ENCODE measurements around the gene RAB6D.
"Not testable (repeated sequence)": the region's sequence is repeated elsewhere in the genome, so short reads cannot be mapped to it uniquely, and the experiment has no call there.

The RAB6D gene

DNA sequence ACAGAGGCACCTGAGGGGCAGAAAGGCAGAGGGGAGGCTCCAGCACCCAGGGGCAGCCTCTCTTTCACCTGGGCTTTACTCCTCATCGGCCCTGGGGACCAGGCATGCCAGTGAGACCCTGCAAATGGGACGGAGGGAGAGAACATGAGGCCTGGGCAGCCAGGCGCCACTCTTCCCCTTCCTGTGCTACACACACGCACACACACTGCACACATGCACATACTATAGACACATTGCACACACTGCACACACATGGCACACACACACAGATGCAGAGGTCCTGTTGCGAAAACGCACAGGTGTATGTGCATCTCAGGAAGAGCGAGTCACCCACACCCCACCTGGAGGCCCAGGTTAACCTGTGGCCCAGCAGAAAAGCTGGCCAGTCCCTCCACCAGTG, 3.4 kb upstream of the RAB6D start:
- no peak overlapping the region for H2BK5ac ChIP-seq (ENCODE audit: low read length)
- no peaks in the 10 kb centered on the region for H3K4me1 ChIP-seq (ENCODE audit: control insufficient read depth in 2 of 2, insufficient read depth in 1 of 2, low read depth in 1 of 2, low read length in 2 of 2)
- H3K9ac ChIP-seq (ENCODE audit: low read depth, low read length, poor library complexity), result no peak overlapping the region
- H3K9me3 ChIP-seq (replicated peaks in 1 of 2; ENCODE audit: control insufficient read depth in 2 of 2, insufficient read depth in 1 of 2, low read depth in 1 of 2, low read length in 2 of 2), result no peaks in the 10 kb centered on the region
- peaks cover 0 to 34% (median 6%) of the 10 kb centered on the region in 3 experiments for H3K27me3 ChIP-seq (ENCODE audit: control insufficient read depth in 3 of 3, insufficient read depth in 3 of 3, low read depth in 1 of 3, low read length in 3 of 3)
- H2BK120ac ChIP-seq (ENCODE audit: low read depth, low read length), result no peak overlapping the region
- no peak overlapping the region for H4K8ac ChIP-seq (ENCODE audit: low read depth, low read length)
- no peak overlapping the region for H3K27ac ChIP-seq (replicated peaks; ENCODE audit: low read length)
- no peak overlapping the region for H2AK5ac ChIP-seq (ENCODE audit: low read depth, low read length)
- H3K4me2 ChIP-seq (ENCODE audit: insufficient read depth, low read length, poor library complexity, severe bottlenecking), result no peak overlapping the region
- peak overlapping the region in 1 of 2 donors; percentile 36 for H3K4me3 ChIP-seq (ENCODE audit: low read length in 2 of 2)
- no peak overlapping the region for H4K91ac ChIP-seq (ENCODE audit: low read depth, low read length, poor library complexity)
- no peak overlapping the region for H2BK15ac ChIP-seq (ENCODE audit: low read length)
- no peak overlapping the region for H2BK12ac ChIP-seq (ENCODE audit: low read length)
- H3K4ac ChIP-seq (ENCODE audit: low read length), result no peak overlapping the region
- H3K14ac ChIP-seq (ENCODE audit: low read length), result peak overlapping the region; percentile 38
- H3K23ac ChIP-seq (ENCODE audit: low read depth, low read length, poor library complexity), result no peak overlapping the region
- no CpG with 5 or more reads among the region's 7 CpGs for WGBS, 2 donors (ENCODE audit: extremely low coverage in 2 of 2, insufficient read length in 2 of 2, insufficient replicate concordance in 1 of 2)
- DNase-seq (ENCODE audit: low spot score), result no peak
- no peak overlapping the region for H2AFZ ChIP-seq (ENCODE audit: low read length)
- H3K36me3 ChIP-seq (replicated peaks in 1 of 2; ENCODE audit: control insufficient read depth in 2 of 2, insufficient read depth in 2 of 2, low read length in 2 of 2), result no peaks in the 10 kb centered on the region
- no peak overlapping the region for H3K18ac ChIP-seq (ENCODE audit: low read length)
- peaks cover 2% of the 10 kb centered on the region for H3K79me1 ChIP-seq (ENCODE audit: low read depth, low read length)

DNA sequence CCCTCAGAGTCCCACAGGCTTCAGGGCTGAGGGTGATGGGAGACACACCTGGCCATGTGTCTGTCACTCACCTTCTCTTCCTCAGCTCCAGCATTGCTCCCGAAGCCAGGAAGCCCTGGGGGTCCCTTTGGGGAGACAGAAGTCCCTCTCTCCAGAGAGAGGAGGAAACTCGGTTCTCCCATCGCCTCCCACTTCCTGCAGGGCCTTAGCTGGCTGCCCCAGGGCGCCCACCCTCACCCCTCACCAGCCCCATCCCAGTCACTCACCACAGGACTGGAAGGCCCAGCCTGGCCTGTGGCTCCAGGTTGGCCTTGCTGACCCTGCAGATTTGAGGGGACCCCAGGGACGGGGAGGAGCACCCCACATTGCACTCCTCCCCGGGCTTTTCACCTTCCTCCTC, 2.7 kb upstream of the RAB6D start:
- H4K8ac ChIP-seq (ENCODE audit: low read depth, low read length), result no peak overlapping the region
- H3K36me3 ChIP-seq (replicated peaks in 1 of 2; ENCODE audit: control insufficient read depth in 2 of 2, insufficient read depth in 2 of 2, low read length in 2 of 2), result no peaks in the 10 kb centered on the region
- H3K9ac ChIP-seq (ENCODE audit: low read depth, low read length, poor library complexity), result no peak overlapping the region
- H2BK5ac ChIP-seq (ENCODE audit: low read length), result no peak overlapping the region
- no peak overlapping the region for H3K4me3 ChIP-seq (ENCODE audit: low read length in 2 of 2)
- H3K4ac ChIP-seq (ENCODE audit: low read length), result no peak overlapping the region
- peak overlapping the region; percentile 70 for H2AK5ac ChIP-seq (ENCODE audit: low read depth, low read length)
- WGBS, 2 donors (ENCODE audit: extremely low coverage in 2 of 2, insufficient read length in 2 of 2, insufficient replicate concordance in 1 of 2), result no CpG with 5 or more reads among the region's 6 CpGs
- no peak overlapping the region for H3K4me2 ChIP-seq (ENCODE audit: insufficient read depth, low read length, poor library complexity, severe bottlenecking)
- peaks cover 0 to 40% (median 6%) of the 10 kb centered on the region in 3 experiments for H3K27me3 ChIP-seq (ENCODE audit: control insufficient read depth in 3 of 3, insufficient read depth in 3 of 3, low read depth in 1 of 3, low read length in 3 of 3)
- no peak overlapping the region for H2BK120ac ChIP-seq (ENCODE audit: low read depth, low read length)
- H3K18ac ChIP-seq (ENCODE audit: low read length), result no peak overlapping the region
- no peak overlapping the region for H3K23ac ChIP-seq (ENCODE audit: low read depth, low read length, poor library complexity)
- no peak overlapping the region for H2BK12ac ChIP-seq (ENCODE audit: low read length)
- no peak overlapping the region for H3K27ac ChIP-seq (replicated peaks; ENCODE audit: low read length)
- no peak overlapping the region for H2AFZ ChIP-seq (ENCODE audit: low read length)
- no peaks in the 10 kb centered on the region for H3K9me3 ChIP-seq (replicated peaks in 1 of 2; ENCODE audit: control insufficient read depth in 2 of 2, insufficient read depth in 1 of 2, low read depth in 1 of 2, low read length in 2 of 2)
- no peak for DNase-seq (ENCODE audit: low spot score)
- H4K91ac ChIP-seq (ENCODE audit: low read depth, low read length, poor library complexity), result no peak overlapping the region
- H3K4me1 ChIP-seq (ENCODE audit: control insufficient read depth in 2 of 2, insufficient read depth in 1 of 2, low read depth in 1 of 2, low read length in 2 of 2), result no peaks in the 10 kb centered on the region
- H2BK15ac ChIP-seq (ENCODE audit: low read length), result no peak overlapping the region
- peak overlapping the region; percentile 71 for H3K14ac ChIP-seq (ENCODE audit: low read length)
- peaks cover 2% of the 10 kb centered on the region for H3K79me1 ChIP-seq (ENCODE audit: low read depth, low read length)

DNA sequence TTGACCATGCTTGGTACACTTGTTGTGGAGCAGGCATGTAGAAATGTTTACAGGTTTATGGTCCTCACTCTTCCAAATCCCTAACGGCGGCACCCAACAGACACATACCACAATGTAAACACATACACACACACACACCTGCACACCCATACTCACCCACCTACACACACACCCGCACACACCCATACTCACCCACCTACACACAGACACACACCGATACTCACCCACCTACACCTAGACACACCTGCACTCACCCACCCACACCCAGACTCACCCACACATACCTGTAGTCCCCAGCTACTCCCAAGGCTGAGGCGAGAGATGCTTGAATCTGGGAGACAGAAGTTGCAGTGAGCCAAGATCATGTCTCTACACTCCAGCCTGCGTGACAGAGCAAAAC, 1.5 kb upstream of the RAB6D start:
- no peaks in the 10 kb centered on the region for H3K9me3 ChIP-seq (replicated peaks in 1 of 2; ENCODE audit: control insufficient read depth in 2 of 2, insufficient read depth in 1 of 2, low read depth in 1 of 2, low read length in 2 of 2)
- peaks cover 0 to 46% (median 6%) of the 10 kb centered on the region in 3 experiments for H3K27me3 ChIP-seq (ENCODE audit: control insufficient read depth in 3 of 3, insufficient read depth in 3 of 3, low read depth in 1 of 3, low read length in 3 of 3)
- H2AK5ac ChIP-seq (ENCODE audit: low read depth, low read length), result no peak overlapping the region
- H2BK120ac ChIP-seq (ENCODE audit: low read depth, low read length), result no peak overlapping the region
- H2BK5ac ChIP-seq (ENCODE audit: low read length), result no peak overlapping the region
- no peak overlapping the region for H4K8ac ChIP-seq (ENCODE audit: low read depth, low read length)
- no peaks in the 10 kb centered on the region for H3K36me3 ChIP-seq (replicated peaks in 1 of 2; ENCODE audit: control insufficient read depth in 2 of 2, insufficient read depth in 2 of 2, low read length in 2 of 2)
- H2BK12ac ChIP-seq (ENCODE audit: low read length), result no peak overlapping the region
- no peak overlapping the region for H3K4me2 ChIP-seq (ENCODE audit: insufficient read depth, low read length, poor library complexity, severe bottlenecking)
- peak overlapping the region in 1 of 2 donors; percentile 14 for H3K4me3 ChIP-seq (ENCODE audit: low read length in 2 of 2)
- no peak overlapping the region for H3K18ac ChIP-seq (ENCODE audit: low read length)
- H3K4me1 ChIP-seq (ENCODE audit: control insufficient read depth in 2 of 2, insufficient read depth in 1 of 2, low read depth in 1 of 2, low read length in 2 of 2), result no peaks in the 10 kb centered on the region
- DNase-seq (ENCODE audit: low spot score), result no peak
- peaks cover 2% of the 10 kb centered on the region for H3K79me1 ChIP-seq (ENCODE audit: low read depth, low read length)
- no peak overlapping the region for H3K23ac ChIP-seq (ENCODE audit: low read depth, low read length, poor library complexity)
- WGBS, 2 donors (ENCODE audit: extremely low coverage in 2 of 2, insufficient read length in 2 of 2, insufficient replicate concordance in 1 of 2), result 100% methylated on average over 2 of the region's 6 CpGs; no CpG with 5 or more reads in 1 of the 2 donors
- no peak overlapping the region for H2AFZ ChIP-seq (ENCODE audit: low read length)
- no peak overlapping the region for H3K27ac ChIP-seq (replicated peaks; ENCODE audit: low read length)
- no peak overlapping the region for H2BK15ac ChIP-seq (ENCODE audit: low read length)
- H3K4ac ChIP-seq (ENCODE audit: low read length), result no peak overlapping the region
- H4K91ac ChIP-seq (ENCODE audit: low read depth, low read length, poor library complexity), result no peak overlapping the region
- H3K9ac ChIP-seq (ENCODE audit: low read depth, low read length, poor library complexity), result no peak overlapping the region
- no peak overlapping the region for H3K14ac ChIP-seq (ENCODE audit: low read length)

DNA sequence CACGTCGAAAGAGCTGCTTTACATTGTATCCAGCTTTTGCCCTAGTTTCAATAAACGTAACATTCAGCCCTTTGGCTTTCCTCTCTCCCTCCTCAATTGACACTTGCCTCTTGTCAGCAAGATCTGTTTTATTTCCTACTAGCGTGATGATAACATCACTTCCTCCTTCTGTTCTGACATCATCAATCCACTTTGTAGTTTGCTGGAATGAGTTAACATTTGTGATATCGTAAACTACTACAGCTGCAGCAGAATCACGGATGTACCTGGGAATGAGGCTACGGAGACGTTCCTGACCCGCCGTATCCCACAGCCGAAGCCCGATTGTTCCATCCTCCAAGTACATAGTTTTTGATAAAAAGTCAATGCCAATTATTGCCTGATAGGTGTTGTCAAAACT, 755 bp downstream of the RAB6D start:
- DNase-seq (ENCODE audit: low spot score); H4K8ac ChIP-seq (ENCODE audit: low read depth, low read length); H3K23ac ChIP-seq (ENCODE audit: low read depth, low read length, poor library complexity); H4K91ac ChIP-seq (ENCODE audit: low read depth, low read length, poor library complexity); H2BK15ac ChIP-seq (ENCODE audit: low read length); H3K9me3 ChIP-seq (replicated peaks in 1 of 2; ENCODE audit: control insufficient read depth in 2 of 2, insufficient read depth in 1 of 2, low read depth in 1 of 2, low read length in 2 of 2); H2AK5ac ChIP-seq (ENCODE audit: low read depth, low read length); H3K27ac ChIP-seq (replicated peaks; ENCODE audit: low read length); H2BK5ac ChIP-seq (ENCODE audit: low read length); H3K9ac ChIP-seq (ENCODE audit: low read depth, low read length, poor library complexity); H3K4me1 ChIP-seq (ENCODE audit: control insufficient read depth in 2 of 2, insufficient read depth in 1 of 2, low read depth in 1 of 2, low read length in 2 of 2); H3K4me2 ChIP-seq (ENCODE audit: insufficient read depth, low read length, poor library complexity, severe bottlenecking); H3K4me3 ChIP-seq (ENCODE audit: low read length in 2 of 2); H3K4ac ChIP-seq (ENCODE audit: low read length); H3K18ac ChIP-seq (ENCODE audit: low read length); H2AFZ ChIP-seq (ENCODE audit: low read length); H2BK120ac ChIP-seq (ENCODE audit: low read depth, low read length); H3K36me3 ChIP-seq (replicated peaks in 1 of 2; ENCODE audit: control insufficient read depth in 2 of 2, insufficient read depth in 2 of 2, low read length in 2 of 2); H2BK12ac ChIP-seq (ENCODE audit: low read length); H3K14ac ChIP-seq (ENCODE audit: low read length); H3K79me1 ChIP-seq (ENCODE audit: low read depth, low read length): not testable (repeated sequence)
- WGBS, 2 donors (ENCODE audit: extremely low coverage in 2 of 2, insufficient read length in 2 of 2, insufficient replicate concordance in 1 of 2), result no CpG with 5 or more reads among the region's 12 CpGs
- peaks cover 0 to 48% (median 6%) of the 10 kb centered on the region in 3 experiments for H3K27me3 ChIP-seq (ENCODE audit: control insufficient read depth in 3 of 3, insufficient read depth in 3 of 3, low read depth in 1 of 3, low read length in 3 of 3)
